ENCODE data around the gene EGFR.

EGFR gene

DNA sequence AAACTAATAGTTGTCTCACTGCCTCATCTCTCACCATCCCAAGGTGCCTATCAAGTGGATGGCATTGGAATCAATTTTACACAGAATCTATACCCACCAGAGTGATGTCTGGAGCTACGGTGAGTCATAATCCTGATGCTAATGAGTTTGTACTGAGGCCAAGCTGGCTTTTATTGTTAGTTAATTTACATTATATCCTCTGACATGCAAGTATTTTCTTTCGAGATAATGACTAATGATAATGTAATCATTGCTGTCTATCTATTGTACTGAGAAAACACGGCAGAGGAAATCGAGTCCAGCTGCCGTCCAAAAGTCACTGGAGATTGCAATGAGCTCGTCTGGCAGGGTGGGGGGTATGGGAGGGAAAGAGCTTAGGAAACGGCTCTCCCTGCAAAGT, 173.9 kb downstream of the EGFR start:
- Histone ChIP-seq H3K36me3 (ENCODE audit: insufficient read depth, low read length) (no peaks in the 10 kb centered on the region), H3K4me2 (ENCODE audit: low read depth, low read length, poor library complexity, severe bottlenecking) (no peak overlapping the region)
- TF ChIP-seq, protein P1, sequence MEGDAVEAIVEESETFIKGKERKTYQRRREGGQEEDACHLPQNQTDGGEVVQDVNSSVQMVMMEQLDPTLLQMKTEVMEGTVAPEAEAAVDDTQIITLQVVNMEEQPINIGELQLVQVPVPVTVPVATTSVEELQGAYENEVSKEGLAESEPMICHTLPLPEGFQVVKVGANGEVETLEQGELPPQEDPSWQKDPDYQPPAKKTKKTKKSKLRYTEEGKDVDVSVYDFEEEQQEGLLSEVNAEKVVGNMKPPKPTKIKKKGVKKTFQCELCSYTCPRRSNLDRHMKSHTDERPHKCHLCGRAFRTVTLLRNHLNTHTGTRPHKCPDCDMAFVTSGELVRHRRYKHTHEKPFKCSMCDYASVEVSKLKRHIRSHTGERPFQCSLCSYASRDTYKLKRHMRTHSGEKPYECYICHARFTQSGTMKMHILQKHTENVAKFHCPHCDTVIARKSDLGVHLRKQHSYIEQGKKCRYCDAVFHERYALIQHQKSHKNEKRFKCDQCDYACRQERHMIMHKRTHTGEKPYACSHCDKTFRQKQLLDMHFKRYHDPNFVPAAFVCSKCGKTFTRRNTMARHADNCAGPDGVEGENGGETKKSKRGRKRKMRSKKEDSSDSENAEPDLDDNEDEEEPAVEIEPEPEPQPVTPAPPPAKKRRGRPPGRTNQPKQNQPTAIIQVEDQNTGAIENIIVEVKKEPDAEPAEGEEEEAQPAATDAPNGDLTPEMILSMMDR (conservative IDR thresholded peaks at IDR 0.05; ENCODE audit: low read length): no peak
- no peak for TF ChIP-seq EZH2phosphoT487 (IDR thresholded peaks at IDR 0.05; ENCODE audit: borderline replicate concordance)

GRCh38 chr7:55193245-55193644, 174.4 kb downstream of the EGFR start:
- Histone ChIP-seq H3K4me1 (ENCODE audit: insufficient read depth, low read length, poor library complexity, severe bottlenecking) (no peaks in the 10 kb centered on the region), H3K9ac (ENCODE audit: low read depth, low read length, poor library complexity, severe bottlenecking) (no peak overlapping the region), H2AFZ (ENCODE audit: low read length) (no peak overlapping the region), H3K4me2 (ENCODE audit: low read depth, low read length, poor library complexity, severe bottlenecking) (no peak overlapping the region), H3K4me3 (ENCODE audit: low read length, poor library complexity, severe bottlenecking) (no peak overlapping the region), H3K9me3 (ENCODE audit: insufficient read depth, low read depth, low read length) (no peaks in the 10 kb centered on the region; the same call in 1 of the 2 replicates), H4K20me1 (ENCODE audit: insufficient read depth, low read length, poor library complexity, severe bottlenecking) (no peaks in the 10 kb centered on the region), H3K9me2 (replicated peaks; ENCODE audit: low read depth, low read length) (no peaks in the 10 kb centered on the region), H3K36me3 (ENCODE audit: insufficient read depth, low read length) (no peaks in the 10 kb centered on the region), H3F3A (ENCODE audit: low read depth) (no peaks in the 10 kb centered on the region), H3K27me3 (ENCODE audit: insufficient read depth, low read length, poor library complexity, severe bottlenecking) (no peaks in the 10 kb centered on the region), H3K79me2 (ENCODE audit: insufficient read depth, low read length) (no peaks in the 10 kb centered on the region)
- TF ChIP-seq, protein P1 (conservative IDR thresholded peaks at IDR 0.05; ENCODE audit: low read length): no peak
- no peak for TF ChIP-seq EZH2phosphoT487 (IDR thresholded peaks at IDR 0.05; ENCODE audit: borderline replicate concordance)

More for the DNA sequence above, 173.9 kb downstream of the EGFR start:
- Histone ChIP-seq H3K9me3 (ENCODE audit: insufficient read depth, low read depth, low read length) (no peaks in the 10 kb centered on the region; the same call in 1 of the 2 replicates), H4K20me1 (ENCODE audit: insufficient read depth, low read length, poor library complexity, severe bottlenecking) (no peaks in the 10 kb centered on the region), H3K79me2 (ENCODE audit: insufficient read depth, low read length) (no peaks in the 10 kb centered on the region), H3K9me2 (replicated peaks; ENCODE audit: low read depth, low read length) (no peaks in the 10 kb centered on the region), H3F3A (ENCODE audit: low read depth) (no peaks in the 10 kb centered on the region), H3K9ac (ENCODE audit: low read depth, low read length, poor library complexity, severe bottlenecking) (no peak overlapping the region), H3K4me1 (ENCODE audit: insufficient read depth, low read length, poor library complexity, severe bottlenecking) (no peaks in the 10 kb centered on the region), H3K4me3 (ENCODE audit: low read length, poor library complexity, severe bottlenecking) (no peak overlapping the region), H2AFZ (ENCODE audit: low read length) (no peak overlapping the region), H3K27me3 (ENCODE audit: insufficient read depth, low read length, poor library complexity, severe bottlenecking) (no peaks in the 10 kb centered on the region)

DNA sequence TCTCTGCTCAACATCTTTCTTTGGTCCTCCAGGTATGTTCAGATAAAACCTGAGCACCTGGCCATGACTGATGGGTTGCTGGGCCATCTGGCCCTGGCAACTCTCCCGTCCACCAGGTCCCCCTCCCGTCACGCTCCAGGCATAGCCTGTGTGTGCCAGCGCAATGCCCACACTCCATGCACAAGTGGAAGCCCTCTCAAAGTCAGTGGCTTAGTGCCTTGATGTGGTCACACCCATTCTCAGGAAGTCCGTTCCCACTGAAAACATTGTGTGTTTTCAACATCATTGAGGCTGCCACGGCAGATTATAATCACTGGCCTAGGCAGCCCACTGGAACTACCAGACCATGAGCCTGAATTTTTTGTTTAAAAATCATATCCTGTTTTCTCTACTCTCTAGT, 175.7 kb downstream of the EGFR start:
- Histone ChIP-seq H3F3A (ENCODE audit: low read depth) (no peaks in the 10 kb centered on the region), H2AFZ (ENCODE audit: low read length) (no peak overlapping the region), H3K79me2 (ENCODE audit: insufficient read depth, low read length) (no peaks in the 10 kb centered on the region), H4K20me1 (ENCODE audit: insufficient read depth, low read length, poor library complexity, severe bottlenecking) (no peaks in the 10 kb centered on the region), H3K27me3 (ENCODE audit: insufficient read depth, low read length, poor library complexity, severe bottlenecking) (no peaks in the 10 kb centered on the region), H3K9me2 (replicated peaks; ENCODE audit: low read depth, low read length) (no peaks in the 10 kb centered on the region), H3K9ac (ENCODE audit: low read depth, low read length, poor library complexity, severe bottlenecking) (no peak overlapping the region), H3K9me3 (ENCODE audit: insufficient read depth, low read depth, low read length) (no peaks in the 10 kb centered on the region), H3K4me3 (ENCODE audit: low read length, poor library complexity, severe bottlenecking) (no peak overlapping the region), H3K4me1 (ENCODE audit: insufficient read depth, low read length, poor library complexity, severe bottlenecking) (no peaks in the 10 kb centered on the region), H3K36me3 (ENCODE audit: insufficient read depth, low read length) (no peaks in the 10 kb centered on the region), H3K4me2 (ENCODE audit: low read depth, low read length, poor library complexity, severe bottlenecking) (no peak overlapping the region)
- TF ChIP-seq, protein P1 (conservative IDR thresholded peaks at IDR 0.05; ENCODE audit: low read length): no peak
- TF ChIP-seq EZH2phosphoT487 (IDR thresholded peaks at IDR 0.05; ENCODE audit: borderline replicate concordance): no peak

Data from Loucy (cell line).